ENCODE results near the gene KLHL40. TPM values are rescaled to one million over a fixed set of nuclear protein-coding genes. Genes with fewer than 3 reads are reported as not detected.

KLHL40 gene
- polyA plus RNA-seq, 1 donor (not counting 4 experiments of a cell fraction or from before 2014, with no cell fraction given): not detected

GRCh38 chr3:42694366-42694765, 9.0 kb downstream of the KLHL40 start:
- Histone ChIP-seq H3K9ac (ENCODE audit: control insufficient read depth, extremely low read depth, insufficient read depth, low read length) (no peak overlapping the region), H3K9me1 (ENCODE audit: control insufficient read depth, extremely low read depth, insufficient read depth, low read length) (no peaks in the 10 kb centered on the region), H3K79me2 (ENCODE audit: control insufficient read depth, insufficient read depth, low read length) (no peaks in the 10 kb centered on the region), H2AFZ (ENCODE audit: control insufficient read depth, low read length) (no peak overlapping the region), H3K4me3 (ENCODE audit: control insufficient read depth in 2 of 3, extremely low read depth in 1 of 3, insufficient read depth in 2 of 3, low read depth in 1 of 3, low read length in 3 of 3) (no peak overlapping the region), H3K4me2 (ENCODE audit: control insufficient read depth, extremely low read depth, insufficient read depth, low read depth, low read length) (no peak overlapping the region), H3K27ac (ENCODE audit: control insufficient read depth, insufficient read depth, low read length) (no peak overlapping the region), H4K20me1 (ENCODE audit: control insufficient read depth, extremely low read depth, insufficient read depth, low read length) (no peaks in the 10 kb centered on the region), H3K4me1 (ENCODE audit: control insufficient read depth, extremely low read depth, insufficient read depth, low read length) (no peaks in the 10 kb centered on the region), H3K36me3 (ENCODE audit: control insufficient read depth in 2 of 2, extremely low read depth in 1 of 2, insufficient read depth in 2 of 2, low read length in 2 of 2) (no peaks in the 10 kb centered on the region), H3K27me3 (ENCODE audit: control insufficient read depth, extremely low read depth, insufficient read depth, low read length) (peaks cover 6% of the 10 kb centered on the region), H3K9me3 (ENCODE audit: control insufficient read depth, low read depth, low read length) (no peaks in the 10 kb centered on the region)
- TF ChIP-seq EZH2 (IDR thresholded peaks at IDR 0.05; ENCODE audit: low read length): no peak
- no peak for TF ChIP-seq CTCF (optimal IDR thresholded peaks at IDR 0.05 in 1 of 3, IDR thresholded peaks at IDR 0.05 in 1 of 3, conservative IDR thresholded peaks at IDR 0.05 in 1 of 3; ENCODE audit: extremely low read depth in 1 of 3, insufficient read depth in 2 of 3, low read length in 3 of 3)
- dilution Hi-C loops (cut with MboI; ENCODE audit: extremely low pct_ligation_motif_present, low sequenced_read_pairs): no loop called here
- FAIRE-seq (no peak), DNase-seq (ENCODE audit: low read depth, low spot score) (no peak)

GRCh38 chr3:42696356-42697288, 11.3 kb downstream of the KLHL40 start:
- Histone ChIP-seq H2AFZ (ENCODE audit: control insufficient read depth, low read length) (no peak overlapping the region), H3K27ac (ENCODE audit: control insufficient read depth, insufficient read depth, low read length) (no peak overlapping the region), H3K4me2 (ENCODE audit: control insufficient read depth, extremely low read depth, insufficient read depth, low read depth, low read length) (no peak overlapping the region), H3K4me1 (ENCODE audit: control insufficient read depth, extremely low read depth, insufficient read depth, low read length) (no peaks in the 10 kb centered on the region), H3K27me3 (ENCODE audit: control insufficient read depth, extremely low read depth, insufficient read depth, low read length) (peaks cover 6% of the 10 kb centered on the region), H3K4me3 (ENCODE audit: control insufficient read depth in 2 of 3, extremely low read depth in 1 of 3, insufficient read depth in 2 of 3, low read depth in 1 of 3, low read length in 3 of 3) (no peak overlapping the region), H3K9me3 (ENCODE audit: control insufficient read depth, low read depth, low read length) (no peaks in the 10 kb centered on the region), H3K79me2 (ENCODE audit: control insufficient read depth, insufficient read depth, low read length) (no peaks in the 10 kb centered on the region), H3K9me1 (ENCODE audit: control insufficient read depth, extremely low read depth, insufficient read depth, low read length) (no peaks in the 10 kb centered on the region), H3K36me3 (ENCODE audit: control insufficient read depth in 2 of 2, extremely low read depth in 1 of 2, insufficient read depth in 2 of 2, low read length in 2 of 2) (no peaks in the 10 kb centered on the region), H4K20me1 (ENCODE audit: control insufficient read depth, extremely low read depth, insufficient read depth, low read length) (no peaks in the 10 kb centered on the region), H3K9ac (ENCODE audit: control insufficient read depth, extremely low read depth, insufficient read depth, low read length) (no peak overlapping the region)
- no peak for FAIRE-seq
- no peak for TF ChIP-seq EZH2 (IDR thresholded peaks at IDR 0.05; ENCODE audit: low read length)
- no peak for TF ChIP-seq CTCF (optimal IDR thresholded peaks at IDR 0.05 in 1 of 3, IDR thresholded peaks at IDR 0.05 in 1 of 3, conservative IDR thresholded peaks at IDR 0.05 in 1 of 3; ENCODE audit: extremely low read depth in 1 of 3, insufficient read depth in 2 of 3, low read length in 3 of 3)
- dilution Hi-C loops (cut with MboI; ENCODE audit: extremely low pct_ligation_motif_present, low sequenced_read_pairs): no loop called here
- DNase-seq (ENCODE audit: low read depth, low spot score): no peak
